GM21528 (cell line): ENCODE measurements around the gene ICE1.
"Not testable (repeated sequence)": the region's sequence is repeated elsewhere in the genome, so short reads cannot be mapped to it uniquely, and the experiment has no call there.

Experiments
- ATAC-seq: cut with Tn5 transposase; IDR thresholded peaks from one replicate; pipeline ENCODE4 v1.9.1; 2021; ENCODE audit warnings: mild to moderate bottlenecking, moderate library complexity; ENCODE audit not compliant: unreplicated experiment, low FRiP score

Gene ICE1

DNA sequence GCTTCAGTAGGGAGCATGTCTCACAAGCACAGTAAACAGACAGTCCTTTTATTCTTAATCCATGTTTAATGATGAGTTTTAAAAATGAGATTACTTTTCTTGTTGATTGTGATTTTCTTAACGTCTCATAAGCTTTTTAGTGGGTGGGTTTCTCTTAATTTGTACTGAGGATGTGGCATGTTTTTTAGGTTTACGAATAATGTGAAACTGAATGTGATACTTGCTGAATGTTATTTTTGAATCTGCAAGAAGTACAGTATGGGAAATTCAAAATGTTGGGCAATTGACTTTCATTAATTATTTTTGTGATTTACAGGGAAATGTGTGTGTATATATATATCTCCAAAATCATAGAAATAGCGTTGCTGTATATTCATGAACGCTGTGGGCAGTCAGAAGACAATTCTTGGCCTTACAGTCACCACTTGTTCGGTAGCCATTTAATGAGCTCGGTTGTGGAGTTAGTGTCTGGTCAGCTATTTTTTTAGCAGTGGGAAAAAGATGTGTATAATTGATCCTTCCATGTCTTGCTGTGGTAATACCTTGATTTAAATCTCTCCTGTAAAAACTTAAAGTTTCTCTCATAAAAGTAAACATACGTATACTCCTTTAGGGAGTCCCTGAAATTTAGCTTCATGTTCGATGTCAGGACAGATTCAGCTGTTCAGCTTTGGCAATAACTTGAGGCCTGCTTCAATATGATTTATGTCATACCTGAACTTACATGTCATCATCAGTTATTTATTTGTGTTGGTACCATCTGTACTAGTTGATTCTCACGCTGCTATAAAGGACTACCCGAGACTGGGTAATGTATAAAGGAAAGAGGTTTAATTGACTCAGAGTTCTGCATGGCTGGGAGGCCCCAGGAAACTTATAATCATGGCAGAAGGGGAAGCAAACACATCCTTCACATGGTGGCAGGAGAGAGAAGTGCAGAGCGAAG lies 15.0 kb downstream of the ICE1 start:
- peak; percentile 59 for ATAC-seq

DNA sequence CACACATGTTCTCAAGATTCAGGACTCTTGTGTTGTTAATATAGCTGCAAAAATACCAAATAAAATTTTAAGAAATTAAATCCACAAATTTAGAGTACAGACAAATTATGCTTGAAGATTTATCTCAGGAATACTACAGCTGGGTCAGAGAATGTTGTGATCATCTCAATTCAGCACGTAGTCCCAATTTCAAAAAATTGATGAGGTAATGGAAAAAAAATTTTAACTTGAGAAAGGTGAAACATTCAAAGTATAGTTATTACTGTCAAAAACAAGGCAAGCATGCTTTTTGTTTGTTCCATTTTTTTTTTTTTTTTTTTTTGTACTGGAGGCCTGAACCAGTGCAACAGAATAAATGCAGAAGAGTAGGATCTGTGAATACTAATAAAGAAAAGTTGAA lies 29.4 kb downstream of the ICE1 start:
- no peak for ATAC-seq

DNA sequence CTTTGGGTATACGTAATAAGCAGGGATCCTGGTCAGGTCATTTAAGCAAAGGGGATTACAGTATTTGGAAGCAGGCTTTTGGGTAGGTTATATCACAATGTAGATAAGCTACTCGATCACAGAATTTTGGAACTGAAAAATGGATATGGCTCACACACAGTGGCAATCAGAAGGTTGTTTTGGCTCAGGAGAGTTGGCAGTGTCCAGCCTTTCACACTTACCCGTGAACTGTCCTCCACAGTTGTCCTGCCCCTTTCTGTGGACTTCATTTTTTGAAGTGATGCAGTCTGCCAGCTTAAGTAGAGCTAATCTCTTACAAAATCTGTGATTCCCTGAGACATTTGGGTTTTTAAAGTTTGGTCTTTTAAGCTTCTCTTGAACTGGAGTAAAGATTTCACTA lies 30.7 kb downstream of the ICE1 start:
- ATAC-seq: no peak

DNA sequence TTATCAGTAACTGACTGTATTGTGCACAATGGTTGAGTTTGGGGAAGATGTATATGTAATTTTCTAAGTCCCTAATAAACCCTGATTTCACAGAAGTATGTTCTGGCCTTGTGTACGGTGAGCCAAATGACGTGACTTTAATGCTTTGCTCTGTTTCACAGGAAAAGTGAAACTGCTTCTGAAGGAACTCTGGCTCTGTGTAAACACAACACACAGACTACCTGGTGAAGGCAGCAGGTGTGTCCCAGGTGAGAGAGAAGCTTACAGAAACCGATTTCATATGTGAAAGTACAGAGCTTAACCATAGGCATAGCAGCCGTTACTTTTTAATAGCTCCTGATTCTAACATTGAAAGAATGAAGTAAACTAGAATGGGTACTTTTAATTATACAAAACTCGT lies 31.9 kb downstream of the ICE1 start:
- no peak for ATAC-seq

DNA sequence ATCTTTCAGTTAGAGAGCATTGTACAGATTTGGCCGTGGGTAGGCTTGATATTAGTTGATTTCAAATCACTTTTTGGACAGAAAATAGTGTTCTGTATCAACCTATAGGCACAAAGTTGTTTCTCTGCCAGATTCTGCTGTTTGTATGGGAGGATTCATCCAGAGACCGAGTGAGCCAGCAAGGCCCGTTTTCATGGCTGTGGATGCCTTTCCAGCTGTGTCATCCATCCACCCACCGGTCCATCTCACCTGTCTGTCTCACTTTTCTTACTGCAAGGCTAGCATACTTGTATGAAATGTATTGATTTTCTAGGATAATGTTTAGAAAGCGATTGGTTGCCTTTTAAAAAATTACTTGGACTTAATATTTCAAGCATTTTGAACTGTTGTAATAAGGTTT lies 34.4 kb downstream of the ICE1 start:
- no peak for ATAC-seq

DNA sequence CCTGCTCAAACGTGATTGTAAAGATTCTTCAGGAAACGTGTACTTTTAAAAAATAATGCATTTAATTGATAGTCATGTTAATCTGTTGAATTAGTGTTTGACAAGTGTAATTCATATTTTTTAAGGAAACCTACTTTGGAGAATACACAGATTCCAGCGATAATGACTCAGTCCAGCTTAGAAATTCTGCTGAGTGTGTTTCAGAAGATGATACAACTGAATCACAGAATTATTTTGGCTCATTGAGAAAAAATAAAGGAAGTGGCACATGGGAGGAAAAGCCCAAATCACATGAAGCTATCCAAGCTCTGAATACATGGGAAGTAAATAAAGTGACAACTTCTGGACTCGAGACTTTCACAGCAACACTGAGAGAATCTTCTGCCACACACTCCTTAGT lies 37.8 kb downstream of the ICE1 start:
- ATAC-seq: no peak

DNA sequence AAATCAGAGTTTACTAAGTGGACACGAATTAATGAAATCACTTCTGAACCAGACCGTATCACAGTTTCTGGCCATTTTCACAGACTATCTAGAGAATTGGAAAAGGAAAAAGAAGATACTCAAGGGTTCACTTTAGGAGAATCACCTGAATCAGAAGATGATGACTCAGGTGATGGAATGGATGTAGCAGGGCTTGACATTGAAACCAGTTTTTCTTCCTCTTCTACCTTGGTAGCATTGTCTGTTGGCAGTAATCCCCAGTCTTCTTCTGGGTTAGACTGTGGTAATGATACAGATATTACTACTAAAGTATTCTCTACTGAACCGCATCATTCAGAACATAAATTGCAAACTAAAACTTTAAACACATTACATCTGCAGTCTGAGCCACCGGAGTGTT lies 38.5 kb downstream of the ICE1 start:
- ATAC-seq: no peak

DNA sequence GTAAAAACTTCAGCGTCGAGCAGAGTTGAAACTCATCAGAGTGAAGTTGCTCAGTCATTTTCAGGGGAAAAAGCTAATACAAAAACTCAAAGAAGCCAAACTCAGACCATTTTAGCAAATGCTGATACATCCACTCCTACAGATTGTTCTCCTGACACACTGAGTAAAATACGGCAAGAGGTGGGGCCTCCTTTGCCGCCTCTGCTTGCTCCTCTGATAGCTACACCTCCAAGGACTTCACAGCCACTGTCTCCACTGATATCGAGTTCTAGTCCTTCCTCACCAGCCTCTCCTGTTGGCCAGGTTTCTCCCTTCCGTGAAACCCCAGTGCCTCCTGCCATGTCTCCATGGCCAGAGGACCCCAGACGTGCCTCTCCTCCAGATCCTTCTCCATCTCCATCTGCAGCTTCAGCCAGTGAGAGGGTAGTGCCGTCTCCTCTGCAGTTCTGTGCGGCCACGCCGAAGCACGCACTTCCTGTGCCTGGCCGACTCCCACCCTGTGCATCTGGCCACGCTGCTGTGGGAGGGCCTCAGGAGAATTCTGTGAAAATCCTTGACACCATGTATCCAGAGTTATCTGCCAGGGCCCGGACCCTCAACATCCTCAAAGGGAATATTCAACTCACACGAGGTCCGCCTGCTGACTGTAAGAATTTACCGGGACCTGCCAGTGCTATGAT lies 41.7 kb downstream of the ICE1 start:
- ATAC-seq: no peak

DNA sequence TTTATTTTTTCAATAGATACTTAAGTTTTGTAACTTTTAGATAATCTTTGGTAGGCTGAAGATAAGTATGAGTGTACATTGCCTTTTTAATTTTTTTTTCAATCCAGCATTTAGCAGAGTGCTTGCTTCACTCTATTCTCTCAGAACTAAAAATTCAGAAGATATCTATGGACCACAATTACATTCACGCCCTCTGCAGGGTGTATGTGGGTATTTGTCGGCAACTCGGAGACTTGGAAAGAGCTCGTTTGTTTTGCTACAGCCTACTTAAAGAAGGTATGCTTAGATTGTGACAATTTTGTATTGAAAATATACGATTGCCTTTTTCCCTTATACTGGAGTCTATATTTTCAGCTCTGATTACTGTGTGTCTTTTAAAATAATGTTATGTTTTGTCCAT lies 43.8 kb downstream of the ICE1 start:
- no peak for ATAC-seq

DNA sequence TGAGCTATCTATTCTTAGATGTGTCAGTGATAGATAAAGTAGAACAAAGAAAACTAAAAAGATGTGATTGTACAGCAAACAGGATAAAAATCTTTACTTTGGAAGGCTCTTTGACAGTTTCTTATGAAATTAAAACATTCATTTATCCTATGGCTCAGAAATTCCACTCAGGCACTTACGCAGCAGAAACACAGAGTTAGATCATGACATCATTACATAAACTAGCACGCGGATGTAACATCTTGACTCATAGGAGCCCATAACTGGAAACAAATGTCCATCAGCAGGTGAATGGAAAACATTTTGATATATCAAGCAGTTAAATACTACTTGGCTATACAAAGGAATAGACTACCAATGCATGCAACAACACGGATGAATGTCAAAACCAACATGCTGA lies 45.3 kb downstream of the ICE1 start:
- no peak for ATAC-seq

DNA sequence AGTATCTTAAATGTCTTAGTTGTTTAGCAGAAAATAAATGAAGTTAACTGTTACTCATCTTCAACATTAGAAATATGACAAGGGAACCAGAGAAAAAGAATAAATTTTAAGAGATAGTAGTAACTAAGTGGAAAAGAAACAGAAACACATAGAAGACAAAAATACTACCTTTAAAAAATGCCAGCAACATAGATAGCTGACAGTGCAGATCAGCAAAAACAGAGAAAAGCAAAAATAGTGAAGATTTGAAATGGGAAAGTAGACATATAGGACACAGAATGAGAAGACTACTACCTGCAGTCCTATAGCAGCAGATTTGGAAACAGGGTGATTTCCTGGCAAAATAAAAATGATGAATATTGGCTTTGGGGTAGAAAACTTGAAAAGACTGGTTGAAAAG lies 48.5 kb downstream of the ICE1 start:
- ATAC-seq: no peak

DNA sequence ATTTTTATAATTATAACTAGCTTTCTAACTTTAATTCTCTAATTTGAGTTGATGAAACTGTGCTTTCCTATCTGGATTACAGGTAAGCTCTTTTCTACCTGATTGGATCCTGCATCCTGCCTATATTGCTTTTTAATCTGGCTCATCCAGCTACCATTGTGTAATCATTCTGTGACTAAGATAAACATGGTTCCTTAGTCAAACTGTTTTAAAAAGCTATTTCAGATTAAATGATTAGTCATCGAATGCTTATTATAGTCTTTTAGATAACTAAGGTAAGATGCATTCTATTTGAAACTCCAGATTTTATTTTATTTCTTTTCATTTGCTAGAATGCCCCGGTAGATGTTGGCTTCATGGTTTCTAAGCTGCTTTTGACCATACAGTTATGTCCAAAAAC lies 50.7 kb downstream of the ICE1 start:
- ATAC-seq: no peak

DNA sequence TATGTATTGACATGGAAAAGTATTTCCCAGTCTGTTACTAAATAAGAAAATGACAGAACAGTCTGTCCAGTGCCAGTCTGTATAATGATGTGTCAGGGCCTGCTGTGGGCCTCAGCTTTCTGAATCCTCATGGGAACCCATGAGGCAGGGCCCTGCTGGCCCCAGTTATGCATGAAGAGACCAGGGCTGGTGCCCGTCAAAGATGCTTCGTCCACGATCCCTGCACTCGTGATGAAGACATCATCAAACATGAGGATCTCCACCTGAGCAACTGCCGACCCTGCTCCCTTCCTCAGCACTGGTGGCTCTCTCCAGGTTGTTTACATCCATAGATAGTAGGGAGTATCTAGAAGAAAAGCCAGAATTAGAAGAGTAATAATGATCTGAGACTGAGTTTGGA lies 52.5 kb downstream of the ICE1 start:
- ATAC-seq: no peak

DNA sequence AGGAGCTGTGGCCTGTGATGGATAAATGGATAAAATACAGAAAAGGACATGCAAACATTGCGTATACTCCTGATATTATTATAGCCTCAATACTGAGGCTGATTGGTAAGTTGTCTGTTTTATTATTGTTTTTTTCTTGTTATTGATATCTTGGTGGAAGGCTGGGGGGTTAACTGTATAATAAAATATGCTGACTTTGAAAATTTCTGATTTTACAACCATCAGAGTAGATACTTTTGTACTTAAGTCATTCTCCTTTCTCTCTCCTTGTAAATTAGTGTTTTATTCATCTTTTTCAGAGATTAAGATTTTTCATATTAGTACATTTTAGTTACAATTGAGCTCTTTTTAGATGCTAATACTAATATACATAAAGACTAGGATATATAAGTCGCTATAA lies 53.5 kb downstream of the ICE1 start:
- no peak for ATAC-seq

DNA sequence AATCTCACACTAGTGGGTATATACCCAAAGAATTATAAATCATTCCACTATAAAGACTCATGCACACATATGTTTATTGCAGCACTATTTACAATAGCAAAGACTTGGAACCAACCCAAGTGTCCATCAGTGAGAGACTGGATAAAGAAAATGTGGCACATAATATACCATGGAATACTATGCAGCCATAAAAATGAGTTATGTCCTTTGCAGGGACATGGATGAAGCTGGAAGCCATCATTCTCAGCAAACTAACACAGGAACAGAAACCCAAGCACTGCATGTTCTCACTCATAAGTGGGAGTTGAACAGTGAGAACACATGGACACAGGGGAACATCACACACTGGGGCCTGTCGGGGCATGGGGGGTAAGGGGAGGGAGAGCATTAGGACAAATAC lies 57.1 kb downstream of the ICE1 start:
- not testable (repeated sequence) for ATAC-seq

DNA sequence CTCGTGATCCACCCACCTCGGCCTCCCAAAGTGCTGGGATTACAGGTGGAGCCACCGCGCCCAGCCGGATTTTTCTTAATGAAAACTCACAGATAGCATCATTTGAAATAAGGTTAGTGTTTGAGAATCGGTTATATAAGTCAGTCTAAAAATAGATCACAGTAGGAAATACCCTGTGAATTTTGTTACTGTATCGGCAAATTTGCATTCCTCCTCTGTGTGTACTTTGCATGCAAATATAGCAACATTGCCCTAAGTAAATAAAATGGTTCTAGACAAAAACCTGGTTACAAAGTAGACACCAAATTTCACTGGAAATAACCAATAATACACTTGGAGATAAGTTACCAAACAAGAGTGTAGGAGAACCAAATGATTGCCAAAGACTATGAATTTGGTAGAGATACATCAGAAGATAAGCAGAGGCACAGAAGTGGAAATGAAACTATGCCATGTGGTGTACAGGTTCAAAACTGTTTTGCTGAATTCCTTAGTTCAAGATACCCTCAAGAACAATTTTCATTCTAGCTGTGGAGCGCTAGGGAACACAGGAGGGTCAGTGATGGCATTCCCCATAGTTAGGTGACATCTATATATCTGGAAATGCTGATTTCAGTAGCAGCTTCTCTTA lies 58.1 kb downstream of the ICE1 start:
- ATAC-seq: peak; percentile 60

DNA sequence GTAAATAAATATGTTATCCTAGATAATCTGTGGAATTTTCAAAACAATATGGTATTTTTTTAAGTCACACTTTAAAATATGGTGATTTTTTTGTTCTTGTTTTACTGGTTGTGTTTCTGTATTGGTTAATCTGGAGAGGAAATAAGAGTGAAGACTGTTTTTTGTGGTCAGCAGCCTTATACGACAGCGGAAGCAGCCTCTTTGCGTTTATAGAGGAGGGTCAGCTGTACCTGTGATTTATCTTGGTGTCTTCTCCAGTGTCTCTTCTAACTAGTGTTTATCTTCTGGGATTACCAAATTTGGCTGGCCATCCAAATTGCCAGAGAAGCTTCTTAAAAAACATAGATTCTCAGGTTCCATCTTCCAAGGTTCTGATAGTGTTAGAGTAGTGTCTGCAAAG lies 58.7 kb downstream of the ICE1 start:
- ATAC-seq: no peak

DNA sequence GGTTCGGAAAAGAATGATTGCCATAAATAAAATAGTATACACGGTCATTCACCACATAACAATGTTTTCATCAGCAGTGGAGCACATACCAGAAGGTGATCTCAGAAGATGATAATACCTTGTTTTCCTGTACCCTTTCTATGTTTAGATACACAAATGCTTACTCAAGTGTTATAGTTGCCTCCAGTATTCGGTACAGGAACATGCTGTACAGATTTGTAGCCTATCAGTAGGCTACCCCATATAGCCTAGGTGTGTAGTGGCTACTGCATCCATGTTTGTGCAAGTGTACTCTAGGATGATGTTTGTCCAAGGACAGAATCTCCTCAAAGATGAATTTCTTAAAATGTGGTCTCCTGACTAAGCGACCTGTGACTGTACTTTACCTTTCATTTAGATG lies 59.2 kb downstream of the ICE1 start:
- no peak for ATAC-seq

DNA sequence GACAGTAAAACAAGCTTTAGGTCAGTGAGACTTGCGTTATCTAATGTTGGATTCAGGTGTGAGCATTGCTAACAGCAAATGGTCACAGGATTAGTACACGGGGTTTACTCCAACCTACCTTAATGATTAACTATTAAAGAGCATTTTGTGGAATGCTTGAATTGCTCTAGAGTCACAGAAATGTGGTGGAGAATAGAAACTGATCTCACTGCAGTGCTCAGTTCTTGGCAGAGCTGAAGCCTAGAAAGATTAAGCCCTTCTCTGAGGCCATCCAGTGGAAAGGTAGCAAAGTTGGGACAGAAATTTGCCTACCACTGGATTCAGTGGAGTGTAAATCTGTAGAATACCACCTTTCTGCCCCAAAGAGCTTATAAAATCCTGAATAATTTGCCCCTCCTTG lies 60.9 kb downstream of the ICE1 start:
- no peak for ATAC-seq

DNA sequence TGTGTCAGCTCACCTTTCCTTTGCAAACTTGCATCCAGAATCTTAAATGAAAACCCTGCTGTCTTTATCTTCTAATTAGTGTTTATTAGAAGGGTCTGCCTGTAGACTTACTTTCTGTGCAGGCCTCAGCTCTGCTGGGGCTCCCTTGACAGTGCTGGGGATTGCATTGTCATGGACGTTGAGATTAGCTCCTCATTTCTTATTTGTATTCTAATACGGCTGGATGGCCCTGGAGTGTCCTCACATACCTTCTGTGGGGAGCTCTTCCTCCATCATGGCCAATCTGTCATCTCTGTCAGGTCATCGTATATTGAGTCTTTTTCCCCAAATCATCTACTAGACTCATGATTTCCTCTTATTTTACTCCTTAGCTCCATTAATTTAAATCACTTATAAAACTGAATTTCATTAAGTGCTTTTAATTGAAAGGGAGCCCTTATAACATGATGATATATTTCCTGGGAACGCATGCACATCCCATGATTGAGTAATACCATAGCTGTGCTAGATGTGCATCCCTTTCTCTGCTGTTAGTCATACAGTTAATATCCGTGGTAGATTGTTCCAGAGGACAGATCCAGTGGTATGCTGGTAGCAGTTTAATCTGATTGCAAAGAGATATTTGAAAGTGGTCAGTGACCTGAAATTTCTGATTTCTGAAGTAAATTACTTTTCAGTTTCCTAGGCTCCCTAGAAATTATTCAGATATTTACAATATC lies 61.6 kb downstream of the ICE1 start:
- ATAC-seq: no peak

DNA sequence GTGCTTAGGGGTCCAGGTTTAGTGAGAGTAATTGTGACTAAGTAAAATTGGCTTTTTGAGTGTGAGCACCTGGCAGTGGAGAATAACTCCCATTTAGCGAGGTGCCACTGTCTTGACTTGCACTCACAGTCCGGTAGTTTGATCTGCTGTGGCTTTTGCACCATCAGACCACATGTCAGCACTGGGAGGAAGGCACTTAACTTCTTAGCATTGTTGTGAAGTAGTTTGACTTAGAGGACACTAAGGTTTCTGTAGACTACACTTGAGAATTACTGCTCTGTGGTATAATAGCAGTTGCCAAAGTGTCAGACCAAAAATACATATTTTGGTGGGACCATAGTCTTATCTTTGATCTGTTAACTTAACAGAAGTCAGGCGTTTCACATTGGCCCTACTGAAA lies 63.6 kb downstream of the ICE1 start:
- ATAC-seq: no peak
